ENCODE data around the gene CTXND1. TPM values are rescaled to one million over a fixed set of nuclear protein-coding genes. Genes with fewer than 3 reads are reported as not detected.

Gene CTXND1
- total RNA-seq, 4 donors from 2014 or later: 0.33 to 0.80 (median 0.56) TPM

DNA sequence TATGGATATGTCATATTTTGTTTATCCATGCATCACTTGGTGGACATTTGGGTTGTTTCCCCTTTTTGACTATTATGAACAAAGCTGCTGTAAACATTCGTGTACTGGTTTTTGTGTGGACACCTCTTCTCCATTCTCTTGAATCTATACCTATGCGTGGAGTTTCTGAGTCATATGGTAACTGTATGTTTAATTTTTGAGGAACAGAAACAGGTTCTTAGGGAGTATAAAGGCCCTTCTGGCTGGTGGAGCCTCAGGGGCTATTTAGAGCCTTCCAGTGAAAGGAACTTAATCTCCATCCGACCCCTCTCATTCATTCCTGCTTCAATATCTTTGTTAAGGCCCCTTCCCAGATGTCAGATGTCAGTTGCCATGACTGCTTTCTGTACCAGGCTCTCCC lies 14.1 kb upstream of the CTXND1 start:
- Histone ChIP-seq H3K27me3 (peaks cover 0 to 44% (median 0%) of the 10 kb centered on the region in 4 donors), H3K9me3 (no peaks in the 10 kb centered on the region), H3K4me1 (no peaks in the 10 kb centered on the region), H3K4me3 (no peak overlapping the region), H3K27ac (replicated peaks in 1 of 4) (no peak overlapping the region), H3K36me3 (no peaks in the 10 kb centered on the region)
- no peak for DNase-seq (ENCODE audit: extremely low spot score)
- TF ChIP-seq, protein P1, sequence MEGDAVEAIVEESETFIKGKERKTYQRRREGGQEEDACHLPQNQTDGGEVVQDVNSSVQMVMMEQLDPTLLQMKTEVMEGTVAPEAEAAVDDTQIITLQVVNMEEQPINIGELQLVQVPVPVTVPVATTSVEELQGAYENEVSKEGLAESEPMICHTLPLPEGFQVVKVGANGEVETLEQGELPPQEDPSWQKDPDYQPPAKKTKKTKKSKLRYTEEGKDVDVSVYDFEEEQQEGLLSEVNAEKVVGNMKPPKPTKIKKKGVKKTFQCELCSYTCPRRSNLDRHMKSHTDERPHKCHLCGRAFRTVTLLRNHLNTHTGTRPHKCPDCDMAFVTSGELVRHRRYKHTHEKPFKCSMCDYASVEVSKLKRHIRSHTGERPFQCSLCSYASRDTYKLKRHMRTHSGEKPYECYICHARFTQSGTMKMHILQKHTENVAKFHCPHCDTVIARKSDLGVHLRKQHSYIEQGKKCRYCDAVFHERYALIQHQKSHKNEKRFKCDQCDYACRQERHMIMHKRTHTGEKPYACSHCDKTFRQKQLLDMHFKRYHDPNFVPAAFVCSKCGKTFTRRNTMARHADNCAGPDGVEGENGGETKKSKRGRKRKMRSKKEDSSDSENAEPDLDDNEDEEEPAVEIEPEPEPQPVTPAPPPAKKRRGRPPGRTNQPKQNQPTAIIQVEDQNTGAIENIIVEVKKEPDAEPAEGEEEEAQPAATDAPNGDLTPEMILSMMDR (IDR thresholded peaks at IDR 0.05): no peak
- no peak for TF ChIP-seq EP300 (IDR thresholded peaks at IDR 0.05)
- no peak for TF ChIP-seq POLR2A (IDR thresholded peaks at IDR 0.05; ENCODE audit: low read depth)
- no peak for TF ChIP-seq POLR2AphosphoS5 (IDR thresholded peaks at IDR 0.05)
- WGBS: 70% methylated on average over 3 of the region's 3 CpGs
- intact Hi-C loops (cut with DNase I): no loop called here

DNA sequence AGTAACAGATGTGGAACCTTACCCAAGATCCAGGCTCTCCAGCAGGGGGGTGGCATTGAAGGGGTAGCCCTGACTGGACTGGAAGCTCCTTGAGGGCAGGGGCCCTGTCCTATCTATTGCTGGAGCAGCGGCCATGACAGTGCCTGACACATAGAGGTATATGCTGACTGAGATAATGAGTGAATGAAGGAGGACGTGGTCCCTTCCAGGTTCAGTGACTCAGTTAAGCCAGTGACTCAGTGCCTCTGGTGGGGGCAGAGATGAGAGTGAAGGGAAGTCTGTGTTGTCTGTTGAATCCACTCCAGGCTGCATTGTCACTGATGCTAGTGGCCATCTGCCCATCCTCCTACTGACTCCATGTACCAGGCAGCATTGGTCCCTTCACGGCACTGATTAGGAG lies 13.0 kb upstream of the CTXND1 start:
- peaks cover 0 to 54% (median 0%) of the 10 kb centered on the region in 4 donors for H3K27me3 ChIP-seq
- H3K9me3 ChIP-seq: no peaks in the 10 kb centered on the region
- TF ChIP-seq EP300 (IDR thresholded peaks at IDR 0.05) (no peak), POLR2A (IDR thresholded peaks at IDR 0.05; ENCODE audit: low read depth) (no peak), POLR2AphosphoS5 (IDR thresholded peaks at IDR 0.05) (no peak)
- TF ChIP-seq, protein P1 (IDR thresholded peaks at IDR 0.05): no peak
- WGBS: 94% methylated on average over 2 of the region's 3 CpGs
- H3K4me3 ChIP-seq: no peak overlapping the region
- H3K4me1 ChIP-seq: no peaks in the 10 kb centered on the region
- no peak for DNase-seq (ENCODE audit: extremely low spot score)
- no peaks in the 10 kb centered on the region for H3K36me3 ChIP-seq
- H3K27ac ChIP-seq (replicated peaks in 1 of 4): no peak overlapping the region
- intact Hi-C loops (cut with DNase I): no loop called here

DNA sequence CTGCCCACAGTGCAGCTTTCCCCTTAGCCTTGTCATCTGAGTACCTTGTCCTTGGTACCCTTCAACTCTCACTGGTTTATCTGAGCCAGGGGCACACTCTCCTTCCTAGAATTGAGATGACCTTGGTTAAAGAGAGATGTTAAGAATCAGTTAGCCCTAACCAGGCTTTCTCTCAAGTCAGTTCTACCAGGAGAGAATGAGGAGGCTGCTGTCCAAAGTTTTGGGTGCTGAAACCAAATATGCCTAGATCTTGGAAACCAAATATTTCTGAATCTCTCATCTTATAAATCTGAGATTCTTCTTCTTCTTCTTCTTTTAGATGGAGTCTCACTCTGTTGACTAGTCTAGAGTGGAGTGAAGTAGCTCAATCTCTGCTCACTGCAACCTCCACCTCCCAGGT lies 12.0 kb upstream of the CTXND1 start:
- Histone ChIP-seq H3K27ac (replicated peaks in 1 of 4) (no peak overlapping the region), H3K36me3 (no peaks in the 10 kb centered on the region), H3K4me3 (no peak overlapping the region), H3K27me3 (peaks cover 0 to 62% (median 0%) of the 10 kb centered on the region in 4 donors), H3K4me1 (no peaks in the 10 kb centered on the region), H3K9me3 (no peaks in the 10 kb centered on the region)
- DNase-seq (ENCODE audit: extremely low spot score): no peak
- intact Hi-C loops (cut with DNase I): no loop called here
- TF ChIP-seq, protein P1 (IDR thresholded peaks at IDR 0.05): no peak
- TF ChIP-seq POLR2AphosphoS5 (IDR thresholded peaks at IDR 0.05) (no peak), POLR2A (IDR thresholded peaks at IDR 0.05; ENCODE audit: low read depth) (no peak), EP300 (IDR thresholded peaks at IDR 0.05) (no peak)

DNA sequence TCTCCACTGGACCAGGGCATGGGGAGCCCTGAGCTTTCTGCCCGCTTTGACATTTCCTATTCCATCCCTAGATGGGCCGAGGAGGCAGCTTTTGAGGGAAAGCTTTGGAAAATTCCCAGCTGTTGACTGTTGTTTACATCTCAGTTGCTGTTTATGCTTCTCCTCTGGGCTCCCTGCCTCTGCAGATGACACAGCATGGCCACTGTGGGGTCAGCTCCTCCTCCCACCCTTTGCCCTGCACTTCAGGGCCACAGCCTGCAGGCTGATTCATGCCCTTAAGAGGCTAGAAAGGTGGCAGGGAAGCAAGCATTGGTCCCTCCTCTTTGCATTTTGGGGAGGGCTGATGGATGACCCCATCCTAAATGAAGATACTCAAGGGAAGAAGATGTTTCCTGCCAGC lies 8.5 kb upstream of the CTXND1 start:
- H3K27me3 ChIP-seq: peaks cover 0 to 72% (median 0%) of the 10 kb centered on the region in 4 donors
- H3K4me1 ChIP-seq: no peaks in the 10 kb centered on the region
- WGBS: 20% methylated on average over 2 of the region's 2 CpGs
- H3K27ac ChIP-seq (replicated peaks in 1 of 4): no peak overlapping the region
- H3K4me3 ChIP-seq: no peak overlapping the region
- H3K9me3 ChIP-seq: no peaks in the 10 kb centered on the region
- intact Hi-C loops (cut with DNase I): no loop called here
- DNase-seq (ENCODE audit: extremely low spot score): no peak
- no peaks in the 10 kb centered on the region for H3K36me3 ChIP-seq
- TF ChIP-seq POLR2AphosphoS5 (IDR thresholded peaks at IDR 0.05) (no peak), POLR2A (IDR thresholded peaks at IDR 0.05; ENCODE audit: low read depth) (no peak), EP300 (IDR thresholded peaks at IDR 0.05) (no peak)
- TF ChIP-seq, protein P1 (IDR thresholded peaks at IDR 0.05): no peak

DNA sequence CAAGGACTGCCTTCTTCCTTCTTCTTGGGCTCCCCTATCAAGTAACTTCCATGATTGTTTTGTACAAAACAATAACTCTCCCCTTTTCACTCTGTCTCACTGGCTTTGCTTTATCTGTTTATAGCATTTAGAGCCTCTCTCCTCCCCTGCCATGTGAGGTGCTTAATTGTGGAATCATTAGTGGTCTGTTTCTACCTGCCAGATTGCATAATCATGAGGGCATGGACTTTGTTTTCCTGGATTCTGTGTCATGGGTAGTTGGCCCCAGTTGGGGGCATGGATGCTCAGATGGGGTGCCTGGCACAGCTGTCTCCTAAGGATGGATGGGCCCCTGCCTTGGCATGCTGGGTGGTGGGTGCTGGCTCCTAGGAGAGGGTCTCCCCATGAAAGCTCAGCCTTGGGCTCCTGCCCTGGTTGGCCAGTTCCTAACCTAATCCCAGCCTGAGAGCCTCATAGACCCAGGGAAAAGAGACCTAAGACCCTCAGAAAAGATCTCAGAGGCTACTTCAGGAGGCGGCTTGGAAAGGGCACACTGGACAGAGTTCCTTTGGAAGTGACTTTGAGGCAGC lies 8.0 kb upstream of the CTXND1 start:
- no peak overlapping the region for H3K4me3 ChIP-seq
- 89% methylated on average over 1 of the region's 1 CpG for WGBS
- no peak for TF ChIP-seq POLR2AphosphoS5 (IDR thresholded peaks at IDR 0.05)
- no peak for TF ChIP-seq POLR2A (IDR thresholded peaks at IDR 0.05; ENCODE audit: low read depth)
- TF ChIP-seq, protein P1 (IDR thresholded peaks at IDR 0.05): no peak
- TF ChIP-seq EP300 (IDR thresholded peaks at IDR 0.05): no peak
- intact Hi-C loops (cut with DNase I): no loop called here
- no peak for DNase-seq (ENCODE audit: extremely low spot score)
- H3K27ac ChIP-seq (replicated peaks in 1 of 4): no peak overlapping the region
- H3K36me3 ChIP-seq: no peaks in the 10 kb centered on the region
- no peaks in the 10 kb centered on the region for H3K4me1 ChIP-seq
- peaks cover 0 to 76% (median 0%) of the 10 kb centered on the region in 4 donors for H3K27me3 ChIP-seq
- H3K9me3 ChIP-seq: no peaks in the 10 kb centered on the region

Measured in esophagus muscularis mucosa (tissue), 4 donors.